ENCODE data around the gene CHI3L2.

- no peak for TF ChIP-seq CTCF (IDR thresholded peaks at IDR 0.05)
- no peak for TF ChIP-seq POLR2AphosphoS5 (IDR thresholded peaks at IDR 0.05)
- no peak for TF ChIP-seq EP300 (IDR thresholded peaks at IDR 0.05)
Observed at GRCh38 chr1:111236806-111237205, 9.3 kb downstream of the CHI3L2 start.

All from gastroesophageal sphincter (tissue), 3 donors.